SKM-1 treated with dmso at 0.1 percent for 144 hours (cell line): ENCODE results near the gene ISCU.
A peak's percentile ranks its signal among the peaks of the same experiment; 100 is the strongest.

Experiments used
- DNase-seq: peaks from one replicate; lab custom pipeline; 2025; ENCODE audit not compliant: unreplicated experiment; lab: John Stamatoyannopoulos, UW

ISCU gene

DNA sequence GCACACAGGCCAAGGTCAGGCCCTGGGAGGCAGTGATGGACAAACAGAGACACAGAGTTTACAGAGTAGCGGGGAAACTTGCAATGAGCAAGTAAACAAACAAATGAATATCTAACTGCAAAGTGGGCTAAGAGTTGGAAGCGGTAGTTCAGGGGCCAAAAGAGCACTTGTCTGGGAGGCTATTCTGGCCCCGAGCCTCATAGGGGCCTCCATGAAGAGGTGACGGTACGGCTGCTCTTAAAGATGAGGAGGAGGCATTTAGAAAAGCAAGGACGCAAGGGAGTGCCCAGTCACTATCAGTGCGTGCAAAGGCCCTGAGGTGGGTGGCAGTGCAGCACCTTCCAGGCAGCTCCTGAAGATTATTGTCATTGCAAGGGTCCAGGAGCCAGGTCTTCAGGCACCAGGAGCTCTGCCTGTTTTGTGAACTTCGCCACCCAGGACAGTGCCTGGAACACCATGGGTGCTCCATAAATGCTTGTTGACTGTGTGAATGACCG, 39.9 kb downstream of the ISCU start:
- DNase-seq = no peak

DNA sequence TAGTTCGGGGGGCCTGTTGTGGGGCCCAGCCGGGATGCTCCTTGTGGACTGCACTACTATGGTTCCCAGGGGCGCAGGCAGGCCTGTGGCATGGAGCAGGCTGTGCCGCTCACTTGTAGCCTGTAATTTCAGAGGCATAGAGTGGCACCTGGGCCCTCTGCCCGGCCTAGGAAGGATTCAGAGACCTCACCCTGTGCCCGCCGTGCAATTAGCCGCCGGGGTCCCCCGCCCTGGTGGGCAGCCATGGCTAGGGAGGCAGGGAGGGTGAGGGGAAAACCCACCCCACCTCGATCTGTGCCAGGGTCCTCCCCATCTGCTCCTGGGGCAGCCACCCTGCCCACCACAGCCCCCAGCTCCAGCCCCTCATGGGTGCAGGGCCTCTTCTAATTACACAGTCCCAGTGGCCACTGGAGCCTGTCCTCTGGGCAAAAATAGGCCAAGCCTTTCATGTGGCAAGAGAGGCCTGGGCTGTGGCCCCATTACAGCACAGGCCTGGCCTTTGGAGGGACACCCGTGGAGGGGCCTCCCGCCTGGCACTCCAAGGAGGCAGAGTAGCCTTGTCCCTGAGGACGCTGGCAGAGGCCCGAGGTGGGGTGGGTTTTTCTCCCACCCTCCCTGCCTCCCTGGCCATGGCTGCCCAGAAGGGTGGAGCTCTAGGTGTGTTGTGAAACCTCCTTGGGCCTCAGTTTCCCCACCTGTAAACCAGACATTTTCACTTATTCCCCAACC, 40.7 kb downstream of the ISCU start:
- no peak for DNase-seq

DNA sequence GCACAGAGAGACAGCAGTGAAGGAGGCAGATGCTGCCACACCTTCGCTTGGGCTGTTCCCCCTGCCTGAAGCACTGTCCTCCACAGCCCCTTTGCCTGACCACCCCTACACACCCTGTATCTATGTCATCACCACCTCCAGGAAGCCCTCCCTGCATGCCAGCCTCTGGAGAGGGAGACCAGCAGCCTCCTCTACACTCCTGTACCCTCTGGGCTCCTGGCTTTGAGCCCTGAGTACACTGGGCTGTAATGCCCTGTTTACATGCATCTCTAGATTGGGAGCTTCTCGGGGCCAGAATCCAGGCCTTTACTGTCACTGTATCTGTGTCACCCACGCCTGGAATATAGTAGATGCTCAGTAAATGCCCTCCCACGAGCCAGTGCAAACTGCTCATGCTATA, 41.3 kb downstream of the ISCU start:
- no peak for DNase-seq

DNA sequence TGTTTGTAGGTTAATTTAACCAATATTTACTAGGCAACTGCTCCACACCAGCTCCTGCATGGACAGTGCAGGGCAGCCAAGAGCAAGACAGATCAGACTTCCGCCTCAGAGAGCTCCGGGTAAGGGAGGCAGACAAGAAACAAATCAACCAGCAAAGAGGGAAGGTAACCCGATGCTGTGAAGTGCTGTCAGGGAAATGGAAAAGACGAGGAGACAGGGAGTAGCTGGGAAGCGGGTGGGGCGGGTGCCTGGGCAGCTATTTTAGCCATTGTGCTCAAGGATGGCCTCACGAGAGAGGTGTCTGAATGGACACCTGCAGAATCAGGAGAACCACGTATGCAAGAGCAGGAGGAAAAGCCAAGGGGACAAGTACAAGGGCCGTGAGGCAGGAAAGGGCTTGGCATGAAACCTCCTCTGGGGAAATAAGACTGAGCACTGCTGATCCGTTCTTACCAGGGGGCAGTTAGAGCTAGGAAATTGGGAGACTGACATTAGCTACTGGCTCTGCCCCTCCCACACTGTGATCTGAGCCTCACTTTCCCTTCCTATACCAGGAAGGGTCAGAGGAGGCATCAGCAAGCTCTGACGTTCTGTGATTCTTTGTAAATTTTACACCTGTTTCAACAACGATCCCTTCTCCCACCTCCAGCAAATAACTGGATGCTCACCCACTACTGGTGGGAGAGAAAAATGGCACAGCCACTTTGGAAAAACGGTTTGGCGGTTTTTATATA, 42.0 kb downstream of the ISCU start:
- no peak for DNase-seq

DNA sequence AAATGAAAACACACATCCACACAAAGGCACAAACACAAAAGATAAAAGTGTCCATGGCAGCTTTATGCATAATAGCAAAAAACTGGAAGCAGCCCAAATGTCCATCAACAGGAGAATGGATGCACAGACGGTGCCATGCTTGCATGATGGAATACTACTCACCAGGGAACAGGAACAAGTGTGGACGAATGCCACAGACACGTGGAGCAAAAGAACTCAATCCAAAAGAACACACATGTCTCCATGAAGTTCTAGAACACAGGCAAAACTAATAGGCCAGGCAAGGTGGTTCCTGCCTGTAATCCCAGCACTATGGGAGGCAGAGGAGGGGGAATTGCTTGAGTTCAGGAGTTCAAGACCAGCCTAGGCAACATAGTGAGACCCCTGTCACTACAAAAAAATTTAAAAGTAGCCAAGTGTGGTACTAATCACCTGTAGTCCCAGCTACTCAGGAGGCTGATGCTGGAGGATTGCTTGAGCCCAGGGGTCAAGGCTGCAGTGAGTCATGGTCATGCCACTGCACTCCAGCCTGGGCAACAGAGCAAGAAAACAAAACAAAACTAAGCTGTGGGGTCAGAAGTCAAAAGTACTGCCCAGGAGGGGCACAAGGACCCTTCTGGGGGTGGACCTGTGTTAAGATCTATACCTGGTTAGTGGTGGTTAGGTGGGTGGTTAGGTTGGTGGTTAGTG, 42.7 kb downstream of the ISCU start:
- no peak for DNase-seq

DNA sequence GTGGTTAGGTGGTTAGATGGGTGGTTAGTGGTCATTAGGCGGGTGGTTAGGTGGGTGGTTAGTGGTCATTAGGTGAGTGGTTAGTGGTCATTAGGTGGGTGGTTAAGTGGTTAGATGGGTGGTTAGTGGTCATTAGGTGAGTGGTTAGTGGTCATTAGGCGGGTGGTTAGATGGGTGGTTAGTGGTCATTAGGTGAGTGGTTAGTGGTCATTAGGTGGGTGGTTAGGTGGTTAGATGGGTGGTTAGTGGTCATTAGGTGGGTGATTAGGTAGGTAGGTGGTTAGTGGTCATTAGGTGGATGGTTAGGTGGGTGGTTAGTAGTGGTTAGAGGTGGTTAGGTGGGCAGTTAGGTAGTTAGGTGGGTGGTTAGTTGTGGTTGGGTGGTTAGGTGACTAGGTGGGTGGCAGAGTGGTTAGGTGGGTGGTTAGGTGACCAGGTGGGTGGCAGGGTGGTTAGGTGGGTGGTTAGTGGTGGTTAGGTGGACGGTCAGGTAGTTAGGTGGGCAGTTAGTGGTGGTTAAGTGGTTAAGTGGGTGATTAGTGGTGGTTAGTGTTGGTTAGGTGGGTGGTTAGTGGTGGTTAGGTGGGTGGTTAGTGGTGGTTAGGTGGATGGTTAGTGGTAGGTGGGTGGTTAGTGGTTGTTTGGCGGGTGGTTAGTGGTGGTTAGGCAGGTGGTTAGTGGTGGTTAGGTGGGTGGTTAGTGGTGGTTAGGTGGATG, 43.5 kb downstream of the ISCU start:
- no peak for DNase-seq

DNA sequence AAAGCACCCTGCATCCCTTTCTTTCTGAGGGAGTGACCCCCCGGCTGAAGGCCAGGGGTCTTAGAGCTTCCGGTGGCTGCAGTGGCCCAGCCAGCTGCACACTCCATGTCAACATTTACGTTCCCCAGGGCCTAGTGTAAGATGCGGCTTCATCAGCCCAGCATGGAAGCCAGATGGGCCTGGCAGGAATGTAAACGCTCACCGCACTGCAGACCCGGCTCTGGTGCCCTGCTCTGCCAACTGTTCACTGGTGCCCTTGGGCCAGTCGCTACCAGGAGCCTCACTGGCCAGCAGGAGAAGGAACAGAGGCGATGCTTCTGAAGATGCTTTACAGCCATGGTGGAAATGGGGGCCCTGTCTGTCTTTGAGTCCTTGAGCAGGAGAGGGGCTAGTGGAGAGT, 44.1 kb downstream of the ISCU start:
- DNase-seq = no peak

DNA sequence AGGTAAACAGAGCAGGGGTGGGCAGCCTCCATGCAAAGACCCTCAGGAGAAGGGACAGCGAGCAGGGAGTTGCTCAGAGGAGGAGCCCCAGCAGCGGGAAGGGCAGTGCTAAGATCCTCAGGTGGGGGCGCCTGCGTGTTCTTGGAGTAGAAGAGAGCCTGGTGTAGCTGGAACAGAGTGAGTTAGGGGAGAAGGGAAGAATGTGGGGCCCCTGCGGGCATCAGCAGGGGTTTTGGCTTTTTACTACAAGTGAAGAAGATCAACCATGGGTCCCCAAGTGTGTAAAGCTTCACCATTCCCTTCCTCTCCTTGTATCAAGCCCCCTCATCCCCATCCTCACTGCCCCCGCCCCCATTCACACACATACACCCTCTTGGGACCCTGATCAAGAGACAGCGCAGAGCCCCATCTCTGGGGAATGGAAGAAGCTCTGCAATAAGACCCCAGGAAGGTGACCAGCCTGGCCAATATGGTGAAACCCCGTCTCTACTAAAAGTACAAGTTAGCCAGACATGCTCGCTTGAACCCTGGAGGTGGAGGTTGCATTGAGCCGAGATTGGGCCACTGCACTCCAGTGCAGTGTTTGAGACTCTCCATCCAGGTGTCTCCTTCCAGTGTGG, 45.7 kb downstream of the ISCU start:
- DNase-seq = no peak

DNA sequence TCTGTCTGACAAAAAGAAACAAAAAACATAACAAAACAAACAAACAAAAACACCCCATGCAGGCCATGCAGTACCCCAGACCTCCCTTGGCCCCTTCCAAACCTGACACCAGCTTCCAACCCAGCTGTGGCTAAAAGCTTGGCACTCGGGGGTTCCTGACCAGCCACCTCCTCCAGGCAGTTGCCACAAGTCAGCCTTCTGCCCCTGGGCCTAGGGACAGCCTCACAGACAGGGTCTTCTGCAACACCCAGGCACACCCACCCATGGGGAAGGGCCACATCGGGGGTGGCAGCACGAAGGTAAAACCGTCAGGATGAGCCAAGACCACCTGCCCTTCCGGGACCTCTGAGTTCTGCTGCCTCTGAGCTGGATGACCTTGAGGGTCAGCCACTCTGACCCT, 46.2 kb downstream of the ISCU start:
- DNase-seq = no peak

DNA sequence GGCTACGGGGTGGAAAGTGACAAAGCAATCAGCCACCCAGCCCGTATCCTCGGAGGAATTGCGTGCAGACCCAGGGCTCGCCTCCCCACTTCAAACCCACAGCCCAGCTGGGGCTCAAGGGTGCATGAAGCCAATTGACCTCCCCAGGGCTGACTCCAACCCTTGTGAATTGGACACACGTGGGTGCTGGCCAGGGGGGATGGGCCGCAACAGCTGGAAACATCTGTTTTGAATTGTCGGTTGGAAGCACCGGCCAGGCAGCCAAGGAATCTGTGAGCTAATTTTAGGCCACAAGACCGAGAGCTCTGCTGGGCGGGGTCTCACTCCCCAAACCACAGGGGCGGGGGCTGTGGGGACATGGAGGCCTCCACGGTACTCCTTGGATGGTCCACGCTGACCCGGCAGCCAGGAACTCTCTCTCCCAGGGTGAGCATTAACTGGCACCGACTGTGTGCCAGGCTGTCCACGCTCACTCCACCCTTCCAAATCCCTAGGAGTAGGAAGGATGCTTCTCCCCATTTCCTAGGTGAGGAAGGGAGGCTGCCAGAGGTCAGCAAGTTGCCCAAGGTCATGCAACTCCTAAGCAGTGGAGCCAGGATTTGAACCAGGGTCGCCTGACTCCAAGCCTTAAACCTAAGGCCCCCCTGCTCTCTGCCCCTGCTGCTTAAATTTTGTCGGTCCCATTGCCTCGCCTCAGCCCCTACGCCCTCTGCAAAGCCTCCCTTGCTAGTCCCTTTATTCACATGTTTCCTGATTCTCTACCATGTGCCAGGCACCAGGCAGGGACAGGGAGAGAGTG, 47.3 kb downstream of the ISCU start:
- no peak for DNase-seq

DNA sequence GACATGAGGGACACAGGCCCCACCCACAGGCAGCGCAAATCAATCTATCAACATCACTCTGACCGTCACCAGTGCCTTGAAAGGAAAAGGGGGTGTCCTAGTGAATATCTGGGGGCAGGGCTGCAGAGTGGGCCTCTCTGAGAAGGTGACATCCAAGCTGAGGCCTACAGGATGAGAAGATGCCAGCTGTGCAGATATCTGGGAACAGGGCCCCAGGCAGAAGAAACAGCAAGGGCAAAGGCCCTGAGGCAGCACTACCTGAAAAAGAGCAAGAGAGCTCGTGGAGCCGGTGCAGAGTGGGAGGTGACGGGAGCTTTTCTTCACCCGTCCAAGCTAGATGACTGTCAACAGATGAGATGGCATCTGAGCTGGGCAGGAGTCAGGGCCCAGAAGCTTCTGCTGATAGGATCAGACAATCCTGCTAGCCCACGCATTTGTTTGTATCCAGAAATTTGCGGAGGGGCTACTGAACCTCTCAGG, 48.0 kb downstream of the ISCU start:
- DNase-seq = no peak

DNA sequence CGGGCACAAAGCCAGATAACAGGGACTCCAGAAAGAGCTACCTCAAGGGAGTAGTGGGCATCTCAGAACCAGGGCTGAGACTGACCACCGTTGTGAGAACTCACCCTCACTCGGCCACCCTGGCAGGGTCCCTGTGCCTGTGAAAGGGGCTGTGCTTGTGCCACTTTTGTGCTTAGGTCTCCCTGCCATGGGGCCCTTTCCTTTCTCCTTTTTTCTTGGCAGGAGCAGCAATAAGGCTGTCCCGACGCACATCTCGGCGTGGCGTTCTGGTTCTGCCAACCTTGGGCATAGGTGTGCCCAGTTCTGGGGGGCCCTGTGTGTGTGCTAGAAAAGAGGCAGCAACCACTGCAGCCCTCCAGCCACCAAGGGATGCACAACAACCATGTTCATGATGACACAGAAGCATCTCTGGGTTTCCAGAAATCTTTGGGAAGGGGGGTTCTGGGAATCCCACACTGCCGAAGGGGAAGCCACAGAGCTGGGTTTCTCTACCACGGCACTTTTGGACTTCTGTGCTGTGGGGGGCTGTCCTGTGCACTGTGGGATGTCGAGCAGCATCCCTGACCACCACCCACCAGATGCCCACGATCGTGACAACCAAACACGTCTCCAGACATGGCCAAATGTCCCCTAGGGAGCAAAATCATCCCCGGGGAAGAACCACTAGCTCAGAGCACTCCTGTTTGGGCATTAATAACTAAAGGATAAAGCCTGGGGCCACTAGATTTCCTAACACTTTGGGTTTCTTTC, 48.6 kb downstream of the ISCU start:
- DNase-seq = no peak

DNA sequence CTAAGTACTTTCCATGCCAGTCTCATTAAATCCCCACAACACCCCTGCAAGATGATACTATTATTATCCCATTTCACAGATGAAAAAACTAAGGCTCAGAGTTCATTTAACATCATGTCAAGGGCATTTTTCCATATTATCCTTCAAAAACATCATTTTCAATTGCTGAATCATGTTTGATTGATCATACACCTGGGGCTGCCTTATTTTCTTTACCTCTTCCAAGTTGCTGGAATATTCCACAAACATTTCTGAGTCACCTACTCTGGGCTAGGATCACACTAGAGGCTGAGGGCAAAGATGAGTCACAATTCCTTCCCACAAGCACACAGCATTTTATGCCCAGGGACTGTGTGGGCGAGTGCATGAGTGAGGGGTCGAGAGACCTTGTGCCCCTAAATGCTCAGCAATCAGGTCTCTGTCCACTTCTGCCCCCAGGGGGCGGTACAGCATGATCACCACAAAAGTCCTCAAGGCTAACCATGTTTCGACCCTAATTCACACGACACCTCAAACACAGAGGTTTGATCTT, 49.6 kb downstream of the ISCU start:
- peak; percentile 4 for DNase-seq

DNA sequence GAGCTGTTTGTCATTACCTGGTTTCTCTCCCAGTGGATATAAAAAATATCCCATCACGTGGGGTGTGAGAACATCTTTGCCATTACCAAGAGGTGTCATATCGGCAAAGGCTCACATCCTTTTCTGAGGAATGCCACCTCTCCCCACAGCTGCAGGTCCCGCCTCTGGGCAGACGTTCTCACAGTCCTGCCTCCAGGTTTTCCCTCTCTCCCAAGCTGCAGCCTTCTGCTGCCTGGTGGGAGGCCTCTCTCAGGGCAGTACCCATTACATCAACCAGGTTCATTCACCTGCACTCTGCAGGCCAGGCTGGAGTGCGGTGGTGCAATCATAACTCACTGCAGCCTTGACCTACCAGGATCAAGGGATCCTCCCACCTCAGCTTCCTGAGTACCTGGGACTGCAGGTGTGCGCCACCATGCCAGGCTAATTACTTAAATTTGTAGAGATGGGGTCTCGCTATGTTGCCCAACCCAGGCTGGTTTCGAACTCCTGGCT, 50.4 kb downstream of the ISCU start:
- no peak for DNase-seq

DNA sequence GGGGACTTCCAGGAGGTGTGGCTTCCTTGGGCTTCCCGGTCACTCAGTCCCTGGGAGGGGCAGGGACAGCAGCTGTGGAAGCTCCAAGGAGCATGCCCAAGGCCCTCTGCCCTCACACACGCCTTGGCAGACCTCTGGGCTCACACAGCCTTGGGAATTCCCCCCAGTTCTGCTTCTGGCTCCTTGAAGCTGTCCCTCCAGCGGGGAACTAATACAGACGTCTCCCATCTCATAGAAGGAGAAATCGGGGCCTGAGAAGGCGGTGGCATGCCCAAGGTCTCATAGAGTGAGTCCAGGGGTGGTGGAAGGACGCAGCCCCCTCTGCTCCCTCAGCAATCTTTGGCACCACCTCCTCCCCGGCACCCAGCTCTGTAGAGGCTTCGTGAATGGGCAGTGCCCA, 51.2 kb downstream of the ISCU start:
- no peak for DNase-seq

DNA sequence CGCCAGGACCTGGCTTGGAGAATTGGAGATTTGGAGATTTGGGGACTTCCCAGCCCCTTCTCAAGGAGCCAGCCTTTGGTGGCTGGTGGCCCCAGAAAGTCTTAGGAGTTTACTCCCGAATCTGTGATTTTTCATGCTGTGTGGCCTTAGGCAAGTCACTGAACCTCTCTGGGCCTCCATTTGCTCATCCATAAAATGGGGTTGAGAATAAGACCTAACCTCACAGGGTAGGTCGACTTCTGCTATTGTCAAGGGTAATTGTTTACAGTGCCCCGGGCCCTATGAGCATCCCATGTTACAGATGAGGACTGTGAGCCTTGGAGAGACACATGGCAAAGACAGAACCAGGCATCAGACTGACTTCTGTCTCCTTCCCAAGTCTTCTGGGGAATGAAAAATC, 51.6 kb downstream of the ISCU start:
- DNase-seq = no peak

DNA sequence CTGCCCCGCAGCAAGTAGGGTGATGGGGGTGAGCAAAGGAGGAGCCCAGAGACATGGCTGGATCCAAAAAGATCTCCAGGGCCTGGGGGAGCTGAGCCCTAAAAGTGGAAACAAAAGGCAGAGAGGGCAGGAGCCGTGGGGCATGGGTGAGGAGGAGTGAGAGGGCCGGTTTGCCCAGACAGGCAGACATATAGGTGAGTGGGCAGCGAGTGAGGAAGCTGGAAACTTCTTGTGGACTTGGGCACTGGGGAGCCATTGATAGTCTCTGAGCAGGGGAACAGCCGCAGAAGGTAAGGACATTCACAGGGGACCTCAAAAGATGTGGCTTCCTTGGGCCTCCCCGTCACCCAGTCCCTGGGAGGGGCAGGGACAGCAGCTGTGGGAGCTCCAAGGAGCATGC, 52.2 kb downstream of the ISCU start:
- DNase-seq = no peak

DNA sequence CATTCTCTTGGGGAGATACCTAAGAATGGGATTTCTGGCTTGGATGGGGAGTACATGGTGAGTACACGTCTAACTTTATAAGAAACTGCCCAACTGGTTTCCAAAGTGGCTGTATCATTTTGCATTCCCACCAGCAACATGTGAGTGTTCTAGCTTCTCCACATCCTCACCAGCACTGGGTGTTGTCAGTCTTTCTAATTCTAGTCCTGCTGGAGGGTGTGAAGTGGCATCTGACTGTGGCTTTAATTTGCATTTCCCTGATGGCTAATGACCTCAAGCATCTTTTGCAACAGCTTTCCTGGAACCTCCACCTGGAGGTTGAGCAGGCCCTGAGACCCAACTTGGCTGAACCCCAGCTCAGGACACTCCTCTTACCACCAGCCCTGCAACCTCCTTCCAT, 53.5 kb downstream of the ISCU start:
- DNase-seq = no peak

DNA sequence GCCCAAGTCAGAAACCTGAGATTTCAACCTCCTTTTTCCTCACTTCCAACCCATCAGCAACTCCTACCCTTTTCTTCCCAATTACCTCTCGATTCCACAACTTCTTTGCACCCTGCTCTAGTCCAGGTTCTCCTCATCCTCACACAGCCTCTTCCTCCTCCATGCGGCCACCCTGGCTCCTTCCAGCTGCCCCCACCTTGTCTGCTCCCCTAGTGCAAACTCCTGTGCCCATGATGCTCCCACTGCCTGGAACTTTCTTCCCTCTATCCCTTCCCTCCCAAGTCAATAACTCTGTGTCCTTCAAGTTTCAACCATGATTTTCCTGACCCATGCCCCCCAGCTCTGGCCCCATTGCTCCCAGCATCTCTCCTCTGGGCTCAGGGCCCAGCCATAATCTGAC, 54.0 kb downstream of the ISCU start:
- no peak for DNase-seq
